T-helper 2 cell treated with Interferon-gamma antibody and Interleukin-4, amounts not matched to agents 5 μg/mL and 100 μg/mL, for 36 hours (primary cell): ENCODE measurements around the gene FGGY.
"Not testable (repeated sequence)": the region's sequence is repeated elsewhere in the genome, so short reads cannot be mapped to it uniquely, and the experiment has no call there.

Source experiments
- DNase-seq: peaks from one replicate; pipeline ENCODE4 v3.0.0; 2021; ENCODE audit warnings: low spot score
- H3K27ac Mint-ChIP-seq: one replicate; pipeline ENCODE4 v1.8.0; 2021; ENCODE audit warnings: mild to moderate bottlenecking, mixed read lengths
- H3K27me3 Mint-ChIP-seq: one replicate; pipeline ENCODE4 v1.8.0; 2021; ENCODE audit warnings: low read depth, mixed read lengths
- H3K36me3 Mint-ChIP-seq: one replicate; pipeline ENCODE4 v1.8.0; 2021; ENCODE audit warnings: low read depth, mixed read lengths
- H3K4me1 Mint-ChIP-seq: one replicate; pipeline ENCODE4 v1.8.0; 2021; ENCODE audit warnings: low read depth, mixed read lengths
- H3K4me3 Mint-ChIP-seq: one replicate; pipeline ENCODE4 v1.8.0; 2022; ENCODE audit warnings: mild to moderate bottlenecking, moderate library complexity, mixed read lengths
- H3K9me3 Mint-ChIP-seq: one replicate; pipeline ENCODE4 v1.8.0; 2021; ENCODE audit warnings: mixed read lengths

FGGY gene

DNA sequence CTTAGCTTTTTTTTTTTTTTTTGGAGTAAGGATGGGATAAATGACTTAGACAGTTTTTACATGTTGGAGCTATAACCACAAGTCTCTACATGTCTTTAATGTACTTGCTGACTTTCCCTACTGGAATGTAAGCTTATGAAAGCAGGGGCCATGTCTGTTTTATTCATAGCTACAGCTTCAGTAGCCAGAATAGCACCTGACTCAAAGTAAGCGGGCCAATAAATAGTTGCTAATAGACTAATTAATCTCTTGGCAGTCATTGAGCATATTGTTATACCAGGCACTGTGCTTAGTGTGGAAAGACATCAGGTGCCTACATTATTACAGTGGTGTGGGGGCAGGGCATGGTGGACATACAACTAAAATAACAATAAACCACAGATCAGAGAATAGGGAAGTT is 433.4 kb downstream of the FGGY start:
- peaks cover 8% of the 10 kb centered on the region for H3K4me1 Mint-ChIP-seq
- H3K27me3 Mint-ChIP-seq: peaks cover 6% of the 10 kb centered on the region
- no peak overlapping the region for H3K4me3 Mint-ChIP-seq
- H3K36me3 Mint-ChIP-seq: no peaks in the 10 kb centered on the region
- DNase-seq: no peak
- no peak overlapping the region for H3K27ac Mint-ChIP-seq
- no peaks in the 10 kb centered on the region for H3K9me3 Mint-ChIP-seq

DNA sequence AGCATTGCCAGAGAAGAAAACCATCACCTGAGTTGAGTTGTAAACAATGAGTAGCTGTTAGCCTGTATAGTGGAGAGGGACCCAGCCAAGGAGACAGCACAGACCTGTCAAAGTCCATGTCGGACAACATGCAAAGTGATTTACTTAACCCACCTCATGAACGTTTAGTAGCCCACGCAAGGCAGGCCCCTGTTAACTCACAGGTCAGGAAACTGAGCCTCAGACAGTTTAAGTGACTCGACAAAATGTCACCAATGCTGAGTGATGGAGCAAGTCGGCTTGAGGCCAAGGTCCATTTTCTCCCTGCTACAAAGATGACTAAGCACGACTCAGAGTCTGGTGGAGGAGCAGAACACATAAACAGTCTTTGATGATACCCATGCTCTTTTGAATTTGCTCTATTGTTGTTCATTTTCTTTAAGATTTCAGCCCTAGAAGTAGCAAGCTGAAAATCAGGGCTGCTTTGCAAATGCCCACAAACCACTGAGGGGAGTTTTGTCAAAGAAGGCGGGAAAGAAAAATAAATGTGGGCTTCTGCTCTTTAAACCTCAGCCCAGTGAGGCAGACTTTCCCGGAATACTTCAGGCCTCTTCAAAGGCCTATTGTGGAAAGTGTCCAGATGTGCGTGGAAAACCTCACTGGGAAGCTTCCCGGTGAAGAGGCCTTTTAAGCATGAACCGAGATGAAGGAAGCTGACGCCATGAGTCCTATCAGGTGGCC is 434.0 kb downstream of the FGGY start:
- H3K4me1 Mint-ChIP-seq: peaks cover 8% of the 10 kb centered on the region
- DNase-seq: no peak
- H3K36me3 Mint-ChIP-seq: no peaks in the 10 kb centered on the region
- H3K27ac Mint-ChIP-seq: no peak overlapping the region
- no peak overlapping the region for H3K4me3 Mint-ChIP-seq
- H3K27me3 Mint-ChIP-seq: peaks cover 2% of the 10 kb centered on the region
- peaks cover under 1% of the 10 kb centered on the region for H3K9me3 Mint-ChIP-seq

- DNase-seq: no peak
- Mint-ChIP-seq H3K4me1 (peaks cover 8% of the 10 kb centered on the region), H3K36me3 (peaks cover 1% of the 10 kb centered on the region), H3K27me3 (peaks cover 2% of the 10 kb centered on the region), H3K9me3 (peaks cover 8% of the 10 kb centered on the region), H3K27ac (no peak overlapping the region), H3K4me3 (no peak overlapping the region)
These were observed 434.7 kb downstream of the FGGY start for GRCh38 chr1:59731591-59731990.

DNA sequence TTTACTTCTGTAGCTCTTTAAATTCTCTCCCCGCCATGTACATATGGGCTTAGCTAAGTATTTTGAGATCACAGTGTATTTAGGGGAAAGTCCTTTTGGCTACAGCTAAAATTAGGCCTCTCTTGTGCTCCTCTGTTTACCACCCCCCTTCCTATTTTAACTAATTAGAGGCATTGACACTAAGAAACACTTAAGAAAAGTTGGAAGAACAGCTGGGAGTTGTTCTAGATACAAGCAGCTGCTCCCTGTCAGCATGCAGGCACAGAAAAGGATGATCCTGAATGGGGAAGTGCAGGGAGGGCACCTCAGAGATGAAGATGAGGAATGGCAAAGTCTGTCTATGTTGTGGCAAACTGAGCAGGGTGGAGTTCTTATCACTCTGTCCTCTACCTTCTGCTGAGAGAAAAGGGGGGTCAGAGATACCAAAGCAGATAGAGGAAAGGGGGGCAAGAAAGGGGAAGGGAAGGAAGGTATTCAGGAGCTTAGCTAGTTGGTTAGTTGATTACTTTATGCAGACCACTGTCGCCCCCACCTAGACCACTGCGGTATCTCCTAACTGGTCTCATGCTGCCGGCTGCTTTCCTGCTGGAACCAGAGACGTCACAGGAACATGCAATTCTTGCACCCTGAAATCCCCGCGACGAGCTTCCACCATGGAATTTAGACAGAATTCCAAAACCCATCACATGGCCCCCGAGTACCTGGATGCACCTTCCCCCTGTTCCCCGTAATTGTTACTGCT is 435.5 kb downstream of the FGGY start:
- Mint-ChIP-seq H3K4me3 (no peak overlapping the region), H3K9me3 (peaks cover 8% of the 10 kb centered on the region), H3K27me3 (no peaks in the 10 kb centered on the region), H3K4me1 (peaks cover 8% of the 10 kb centered on the region), H3K36me3 (peaks cover 1% of the 10 kb centered on the region), H3K27ac (no peak overlapping the region)
- no peak for DNase-seq

DNA sequence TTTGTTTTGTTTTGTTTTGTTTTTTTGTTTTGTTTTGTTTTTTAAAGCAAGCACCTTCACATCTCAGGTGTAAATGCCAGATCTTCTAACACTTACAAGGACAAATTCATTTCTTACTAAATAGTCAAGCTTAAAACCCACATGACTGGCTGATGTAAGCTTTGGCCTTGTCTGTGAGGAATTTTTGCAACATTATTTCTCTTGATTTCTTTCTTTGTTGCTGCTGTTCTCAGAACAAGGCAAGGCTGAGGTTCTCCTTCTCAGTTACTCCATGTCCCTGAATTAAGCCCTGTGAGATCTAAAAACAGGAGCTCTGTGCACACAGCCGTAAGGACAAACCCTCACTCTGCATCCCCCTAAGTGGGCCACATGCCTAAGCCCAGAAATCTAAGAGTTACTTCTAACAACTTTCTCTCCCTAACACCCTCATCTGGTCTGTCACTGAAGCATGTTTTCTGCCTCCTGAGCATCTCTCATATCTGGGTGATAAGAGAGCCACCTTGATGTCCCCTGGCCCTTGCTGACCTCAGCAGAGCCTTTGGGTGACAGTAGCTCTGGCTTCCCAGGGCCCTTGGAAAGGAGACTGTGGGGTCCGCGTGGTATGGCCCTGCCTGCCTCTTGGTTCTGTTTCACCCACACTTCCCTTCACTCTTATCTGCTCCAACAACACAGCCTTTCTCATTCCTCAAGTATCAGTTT is 436.7 kb downstream of the FGGY start:
- peaks cover 8% of the 10 kb centered on the region for H3K9me3 Mint-ChIP-seq
- peaks cover 1% of the 10 kb centered on the region for H3K36me3 Mint-ChIP-seq
- H3K27me3 Mint-ChIP-seq: no peaks in the 10 kb centered on the region
- no peak for DNase-seq
- peaks cover 8% of the 10 kb centered on the region for H3K4me1 Mint-ChIP-seq
- no peak overlapping the region for H3K4me3 Mint-ChIP-seq
- no peak overlapping the region for H3K27ac Mint-ChIP-seq

GRCh38 chr1:59735927-59736326 is 439.0 kb downstream of the FGGY start:
- H3K36me3 Mint-ChIP-seq, H3K4me3 Mint-ChIP-seq, H3K9me3 Mint-ChIP-seq, H3K27ac Mint-ChIP-seq, H3K27me3 Mint-ChIP-seq, DNase-seq, H3K4me1 Mint-ChIP-seq: not testable (repeated sequence)

GRCh38 chr1:59736744-59737143 is 439.9 kb downstream of the FGGY start:
- Mint-ChIP-seq H3K36me3 (peaks cover 1% of the 10 kb centered on the region), H3K27ac (no peak overlapping the region), H3K4me3 (no peak overlapping the region), H3K9me3 (peaks cover 8% of the 10 kb centered on the region), H3K4me1 (peaks cover under 1% of the 10 kb centered on the region), H3K27me3 (no peaks in the 10 kb centered on the region)
- no peak for DNase-seq

DNA sequence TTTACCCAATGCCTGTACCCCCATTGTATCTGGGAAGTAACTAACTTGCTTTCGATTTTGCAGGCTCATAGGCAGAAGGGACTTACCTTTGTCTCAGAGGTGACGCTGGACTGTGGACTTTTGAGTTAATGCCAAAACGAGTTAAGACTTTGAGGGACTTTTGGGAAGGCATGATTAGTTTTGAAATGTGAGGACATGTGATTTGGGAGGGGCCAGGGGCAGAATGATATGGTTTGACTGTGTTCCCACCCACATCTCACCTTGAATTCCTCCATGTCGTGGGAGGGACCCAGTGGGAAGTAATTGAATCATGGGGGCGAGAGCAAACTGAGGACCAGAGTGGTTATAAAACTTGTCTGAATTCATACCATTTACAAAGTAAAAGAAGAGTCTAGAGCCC is 440.7 kb downstream of the FGGY start:
- Mint-ChIP-seq H3K27ac (no peak overlapping the region), H3K36me3 (peaks cover 1% of the 10 kb centered on the region), H3K27me3 (no peaks in the 10 kb centered on the region), H3K4me1 (no peaks in the 10 kb centered on the region), H3K4me3 (no peak overlapping the region), H3K9me3 (peaks cover 8% of the 10 kb centered on the region)
- no peak for DNase-seq

- Mint-ChIP-seq H3K4me3 (no peak overlapping the region), H3K4me1 (no peaks in the 10 kb centered on the region), H3K27ac (no peak overlapping the region), H3K9me3 (peaks cover 8% of the 10 kb centered on the region), H3K36me3 (peaks cover 1% of the 10 kb centered on the region), H3K27me3 (no peaks in the 10 kb centered on the region)
- no peak for DNase-seq
These were observed 441.3 kb downstream of the FGGY start for GRCh38 chr1:59738152-59738551.

DNA sequence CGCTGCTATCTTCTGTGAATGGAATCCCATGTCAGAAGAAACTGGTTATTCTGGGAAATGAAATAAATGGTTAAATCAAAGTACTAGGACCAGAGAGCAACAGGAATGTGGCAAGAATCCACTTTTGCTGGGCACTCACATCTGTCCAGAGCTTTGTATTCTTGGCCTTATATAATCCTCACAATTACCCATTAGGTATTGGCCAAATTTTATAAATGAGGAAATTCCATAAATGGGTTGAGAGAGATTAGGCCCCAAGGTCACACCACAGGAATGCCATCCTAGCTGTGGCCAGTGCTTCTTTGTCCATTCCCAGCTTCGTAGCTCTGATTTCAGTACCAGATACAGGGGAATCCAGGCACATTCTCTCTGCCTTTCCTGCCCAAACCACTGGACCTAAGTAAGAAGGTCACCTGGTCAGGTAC is 441.7 kb downstream of the FGGY start:
- no peak for DNase-seq
- Mint-ChIP-seq H3K4me1 (no peaks in the 10 kb centered on the region), H3K4me3 (no peak overlapping the region), H3K27ac (no peak overlapping the region), H3K36me3 (peaks cover 1% of the 10 kb centered on the region), H3K27me3 (no peaks in the 10 kb centered on the region), H3K9me3 (peaks cover 8% of the 10 kb centered on the region)

GRCh38 chr1:59739111-59739510 is 442.2 kb downstream of the FGGY start:
- H3K9me3 Mint-ChIP-seq: peaks cover 8% of the 10 kb centered on the region
- no peak overlapping the region for H3K4me3 Mint-ChIP-seq
- no peaks in the 10 kb centered on the region for H3K4me1 Mint-ChIP-seq
- H3K36me3 Mint-ChIP-seq: peaks cover 1% of the 10 kb centered on the region
- no peaks in the 10 kb centered on the region for H3K27me3 Mint-ChIP-seq
- H3K27ac Mint-ChIP-seq: no peak overlapping the region
- no peak for DNase-seq

GRCh38 chr1:59742526-59742925 is 445.6 kb downstream of the FGGY start:
- Mint-ChIP-seq H3K36me3 (no peaks in the 10 kb centered on the region), H3K9me3 (no peaks in the 10 kb centered on the region), H3K27ac (no peak overlapping the region), H3K4me3 (no peak overlapping the region), H3K4me1 (no peaks in the 10 kb centered on the region), H3K27me3 (no peaks in the 10 kb centered on the region)
- DNase-seq: no peak

GRCh38 chr1:59743324-59744091 is 446.6 kb downstream of the FGGY start:
- no peak overlapping the region for H3K27ac Mint-ChIP-seq

More at GRCh38 chr1:59743324-59744091, 446.6 kb downstream of the FGGY start:
- no peaks in the 10 kb centered on the region for H3K36me3 Mint-ChIP-seq
- H3K4me3 Mint-ChIP-seq: no peak overlapping the region
- no peaks in the 10 kb centered on the region for H3K27me3 Mint-ChIP-seq
- no peaks in the 10 kb centered on the region for H3K4me1 Mint-ChIP-seq
- no peak for DNase-seq
- H3K9me3 Mint-ChIP-seq: no peaks in the 10 kb centered on the region
